Cardiac muscle cell (in vitro differentiated cells and primary cell): Measurements from ENCODE around the gene TNFRSF8. TPM values are rescaled to one million over a fixed set of nuclear protein-coding genes. Genes with fewer than 3 reads are reported as not detected.

Experiments
- DNase-seq, 2 donors: peaks; one replicate each; pipeline versions ENCODE4 v3.0.0 to v3.0.0-alpha.2; 2010 to 2017; ENCODE audit warnings: low read depth in 1 of 2, low spot score in 1 of 2
- H3K27ac ChIP-seq: fragments of 200-600 bp; sonication (generic); 2 replicates; pipeline ENCODE4 v1.5.1; 2016
- H3K27me3 ChIP-seq: fragments of 200-600 bp; sonication (generic); 2 replicates; pipeline ENCODE4 v1.6.0; 2016; ENCODE audit warnings: control low read depth
- H3K36me3 ChIP-seq: fragments of 200-600 bp; sonication (generic); 2 replicates; pipeline ENCODE4 v1.5.1; 2016; ENCODE audit warnings: control low read depth
- H3K4me1 ChIP-seq: fragments of 200-600 bp; sonication (generic); 2 replicates; pipeline ENCODE4 v1.8.1; 2017; ENCODE audit warnings: low read depth, mild to moderate bottlenecking, mixed run types
- H3K4me3 ChIP-seq: fragments of 200-600 bp; sonication (generic); 2 replicates; pipeline ENCODE4 v1.5.1; 2016; ENCODE audit warnings: mild to moderate bottlenecking
- H3K9me3 ChIP-seq: fragments of 200-600 bp; sonication (generic); 2 replicates; pipeline ENCODE4 v1.5.1; 2017; ENCODE audit warnings: low read depth, mild to moderate bottlenecking, control low read depth
- CTCF ChIP-seq: IDR thresholded peaks from 2 replicates; pipeline ENCODE4 v1.5.1; 2012; ENCODE audit warnings: low read depth, mild to moderate bottlenecking, low read length
- polyA plus RNA-seq: library from polyadenylated mRNA; unstranded; fragments of >200 nt; fragmentation: Nextera tagmentation; extraction: Ambion mirVana; gene quantifications from 2 replicates; pipeline ENCODE4 v1.2.1, GENCODE V29; 2016
- total RNA-seq: library from RNA; depleted of rRNA; stranded (reverse); fragments of >200 nt; gene quantifications from 2 replicates; pipeline ENCODE4 v1.2.3, GENCODE V29; 2016

Gene TNFRSF8
- total and polyA plus RNA-seq, 2 experiments from 2014 or later = 0.06 TPM; not detected in 1

DNA sequence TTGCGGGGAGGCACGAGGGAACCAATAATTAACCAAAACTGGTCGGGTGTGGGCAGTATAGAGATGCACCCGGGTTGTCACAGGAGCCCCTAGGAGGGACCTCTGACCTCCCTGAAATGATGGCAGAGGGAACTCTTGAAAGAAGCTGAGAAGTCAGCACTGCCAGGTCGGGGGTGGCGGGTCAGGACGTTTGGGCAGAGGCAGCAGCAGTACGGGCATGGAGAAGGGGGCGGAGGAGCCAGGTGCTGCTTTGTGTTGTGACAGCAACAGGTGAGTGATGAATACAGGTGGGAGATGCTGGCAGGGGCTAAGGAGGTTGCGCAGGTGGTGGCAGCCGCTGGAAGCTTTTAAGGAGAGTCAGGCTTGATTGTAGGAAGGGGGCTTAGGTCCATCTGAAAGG, 115.4 kb downstream of the TNFRSF8 start:
- H3K27ac ChIP-seq = no peak overlapping the region
- H3K4me3 ChIP-seq = no peak overlapping the region
- no peaks in the 10 kb centered on the region for H3K27me3 ChIP-seq
- H3K4me1 ChIP-seq = no peaks in the 10 kb centered on the region
- TF ChIP-seq CTCF = no peak
- no peaks in the 10 kb centered on the region for H3K36me3 ChIP-seq
- H3K9me3 ChIP-seq = no peaks in the 10 kb centered on the region
- DNase-seq = no peak

- Histone ChIP-seq H3K27me3 (no peaks in the 10 kb centered on the region), H3K36me3 (no peaks in the 10 kb centered on the region), H3K4me1 (peaks cover 4% of the 10 kb centered on the region), H3K9me3 (no peaks in the 10 kb centered on the region), H3K4me3 (no peak overlapping the region), H3K27ac (no peak overlapping the region)
- peak in 1 of 2 donors; percentile 62 for DNase-seq
- no peak for TF ChIP-seq CTCF
Measured at GRCh38 chr1:12179111-12179519, 116.0 kb downstream of the TNFRSF8 start.

DNA sequence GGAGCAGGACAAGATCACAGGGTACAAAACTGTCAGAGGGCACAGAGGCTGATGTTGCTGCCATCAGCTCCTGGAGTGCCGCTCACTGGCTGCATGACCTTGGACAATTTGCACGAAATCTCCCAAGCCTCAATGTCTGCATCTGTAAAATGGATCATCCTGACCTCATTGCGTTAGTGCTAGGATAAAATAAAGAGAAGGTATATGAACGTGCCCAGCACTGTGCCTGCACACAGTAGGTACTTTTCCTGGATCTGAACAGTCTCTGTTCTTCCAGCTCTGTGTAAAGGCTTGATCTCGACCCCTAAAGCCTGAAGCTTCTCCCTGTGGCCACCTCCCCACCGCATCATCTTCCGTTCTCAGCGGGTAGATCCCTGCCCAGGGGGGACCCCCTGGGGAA, 116.6 kb downstream of the TNFRSF8 start:
- Histone ChIP-seq H3K27ac (no peak overlapping the region), H3K27me3 (no peaks in the 10 kb centered on the region), H3K4me3 (no peak overlapping the region), H3K36me3 (no peaks in the 10 kb centered on the region), H3K9me3 (no peaks in the 10 kb centered on the region), H3K4me1 (peaks cover 9% of the 10 kb centered on the region)
- TF ChIP-seq CTCF = no peak
- DNase-seq = no peak

- no peaks in the 10 kb centered on the region for H3K36me3 ChIP-seq
- H3K4me1 ChIP-seq = peaks cover 12% of the 10 kb centered on the region
- no peak overlapping the region for H3K4me3 ChIP-seq
- no peak for TF ChIP-seq CTCF
- no peaks in the 10 kb centered on the region for H3K9me3 ChIP-seq
- no peak for DNase-seq
- H3K27ac ChIP-seq = no peak overlapping the region
- no peaks in the 10 kb centered on the region for H3K27me3 ChIP-seq
Measured at GRCh38 chr1:12180315-12180714, 117.2 kb downstream of the TNFRSF8 start.

DNA sequence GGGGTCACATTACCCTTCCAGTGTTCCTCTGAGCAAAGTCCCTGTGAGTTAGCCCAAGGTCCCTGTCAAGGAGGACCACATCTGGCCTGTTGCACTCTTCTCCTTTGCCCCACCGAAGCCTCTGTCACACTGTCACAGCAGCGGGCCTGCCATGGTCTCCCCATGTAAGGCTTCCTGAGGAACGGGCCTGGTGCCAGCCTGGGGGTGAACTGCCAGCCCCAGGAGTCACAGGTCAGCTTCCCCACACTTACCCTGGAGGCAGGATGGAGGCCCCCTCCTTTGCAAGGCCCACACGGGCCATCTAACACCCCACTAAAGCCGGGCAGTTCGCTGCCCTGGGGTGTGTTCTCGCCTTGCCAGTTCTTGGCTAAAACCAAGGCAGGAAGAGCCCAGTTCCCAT, 117.8 kb downstream of the TNFRSF8 start:
- Histone ChIP-seq H3K4me1 (peaks cover 16% of the 10 kb centered on the region), H3K4me3 (no peak overlapping the region), H3K36me3 (no peaks in the 10 kb centered on the region), H3K27me3 (no peaks in the 10 kb centered on the region), H3K27ac (no peak overlapping the region), H3K9me3 (no peaks in the 10 kb centered on the region)
- no peak for TF ChIP-seq CTCF
- no peak for DNase-seq

DNA sequence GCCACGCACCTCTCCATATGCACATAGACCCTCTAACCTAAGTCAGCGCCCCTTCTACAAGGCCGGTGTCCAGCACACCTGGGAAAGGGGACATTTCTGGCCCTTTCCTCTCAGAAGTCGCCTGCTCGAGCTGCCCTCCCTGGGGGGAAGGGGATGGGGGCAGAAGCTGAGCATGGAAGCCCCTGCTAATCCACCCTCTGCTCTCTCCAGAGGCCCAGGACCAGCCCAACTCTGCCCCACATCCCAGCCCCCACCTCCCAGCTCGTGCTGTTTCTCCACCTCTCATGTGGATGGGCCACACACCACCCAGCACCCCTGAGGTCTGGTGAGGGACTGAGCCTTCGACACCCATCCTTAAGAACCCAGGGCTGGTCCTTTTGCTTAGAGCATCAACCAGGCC, 118.5 kb downstream of the TNFRSF8 start:
- Histone ChIP-seq H3K9me3 (no peaks in the 10 kb centered on the region), H3K27ac (no peak overlapping the region), H3K4me1 (peaks cover 20% of the 10 kb centered on the region), H3K4me3 (no peak overlapping the region), H3K36me3 (no peaks in the 10 kb centered on the region), H3K27me3 (no peaks in the 10 kb centered on the region)
- no peak for TF ChIP-seq CTCF
- DNase-seq = no peak
